COLO829 (cell line): ENCODE data around the gene PTPRF.

ENCODE experiments used
- DNase-seq: peaks from one replicate; pipeline ENCODE4 v3.0.0; 2012; ENCODE audit warnings: low spot score

The PTPRF gene

DNA sequence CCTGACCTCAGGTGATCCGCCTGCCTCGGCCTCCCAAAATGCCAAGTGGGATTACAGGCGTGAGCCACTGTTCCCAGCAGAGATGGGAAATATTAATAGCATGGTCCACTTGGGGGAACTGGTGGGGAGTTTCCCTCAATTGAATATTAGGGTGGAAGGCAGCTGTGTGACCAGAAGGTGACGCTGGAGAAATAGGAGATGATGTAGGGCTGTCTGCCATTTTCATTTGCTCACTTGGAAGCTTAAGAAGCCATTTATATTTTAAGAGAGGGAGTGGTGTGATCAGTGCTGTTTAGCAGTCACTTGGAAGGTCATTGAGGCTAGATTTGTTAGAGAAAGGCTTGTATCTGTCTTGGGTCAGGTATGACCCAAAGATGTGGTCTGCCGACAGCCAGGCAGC is 139.2 kb downstream of the PTPRF start:
- DNase-seq: no peak

DNA sequence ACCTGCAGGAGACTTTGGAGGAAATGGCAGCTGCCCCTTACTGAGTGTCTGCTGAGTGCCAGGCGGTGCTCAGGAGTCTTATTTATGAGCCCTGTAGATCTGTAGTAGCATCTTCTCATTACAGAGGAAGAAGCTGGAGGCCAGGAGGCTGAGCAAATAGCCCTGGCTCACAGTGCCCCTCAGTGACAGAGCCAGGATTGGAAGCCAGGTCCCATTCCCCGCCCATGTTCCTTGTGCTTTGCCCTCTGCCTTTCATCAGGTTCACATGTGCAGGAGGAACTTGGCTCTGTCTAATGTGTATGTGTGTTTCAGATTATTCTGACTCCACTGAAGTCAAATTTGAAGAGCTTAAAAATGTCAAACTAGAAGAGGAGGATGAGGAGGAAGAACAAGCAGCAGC is 140.5 kb downstream of the PTPRF start:
- DNase-seq: no peak

- DNase-seq: no peak
These were observed 141.1 kb downstream of the PTPRF start for GRCh38 chr1:43671626-43672330.

DNA sequence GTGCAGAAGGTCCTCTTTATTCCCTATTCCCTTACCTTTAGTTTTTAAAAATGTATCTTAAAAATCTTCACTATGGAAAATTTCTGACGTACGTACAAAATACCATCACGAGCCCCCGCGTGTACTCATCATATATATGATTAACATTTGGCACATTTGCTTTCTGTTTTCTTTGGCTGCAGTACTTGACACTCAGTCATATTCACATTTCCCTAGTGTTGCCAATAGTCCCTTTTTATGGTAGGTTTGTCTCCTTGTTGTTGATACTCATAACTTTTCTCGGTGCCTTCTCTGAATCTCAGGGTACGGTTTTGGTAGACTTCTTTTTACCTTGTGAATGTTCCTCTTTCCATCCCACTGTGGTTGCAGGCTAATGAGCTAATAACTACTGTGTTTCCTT is 142.6 kb downstream of the PTPRF start:
- DNase-seq: no peak
